Stimulated activated naive CD8-positive, alpha-beta T cell treated with anti-CD3 and anti-CD28 coated beads, Interleukin-15, Interleukin-2, amounts not matched to agents 100 U/mL and 50 U/mL, for 24 hours (primary cell): ENCODE measurements around the gene TRIB2.
"Not testable (repeated sequence)": the region's sequence is repeated elsewhere in the genome, so short reads cannot be mapped to it uniquely, and the experiment has no call there.

Experiments used
- ATAC-seq: fragments of 150-1000 bp; cut with Tn5 transposase; one replicate; pipeline ENCODE4 v1.10.0; 2021
- DNase-seq: peaks from one replicate; pipeline ENCODE4 v3.0.0; 2021

Gene TRIB2

GRCh38 chr2:12716282-12717190 is at the start of gene TRIB2:
Gene TRIB2 (plus strand): TSS chr2:12716936. CDS start chr2:12718308, 1,372 bp downstream.
- DNase-seq, result peak; percentile 86
- peak; percentile 84 for ATAC-seq

GRCh38 chr2:12669036-12669435 is 47.7 kb upstream of the TRIB2 start:
- DNase-seq (no peak), ATAC-seq (no peak)

GRCh38 chr2:12672711-12673315 is 43.9 kb upstream of the TRIB2 start:
- no peak for ATAC-seq
- no peak for DNase-seq

- DNase-seq, result no peak
- ATAC-seq, result no peak
These were observed 42.0 kb upstream of the TRIB2 start for GRCh38 chr2:12674644-12675328.

GRCh38 chr2:12675352-12675795 is 41.4 kb upstream of the TRIB2 start:
- DNase-seq (no peak), ATAC-seq (no peak)

- ATAC-seq (no peak), DNase-seq (no peak)
These were observed 40.9 kb upstream of the TRIB2 start for GRCh38 chr2:12675801-12676200.

- ATAC-seq (no peak), DNase-seq (no peak)
These were observed 40.0 kb upstream of the TRIB2 start for GRCh38 chr2:12676771-12677170.

GRCh38 chr2:12678186-12678585 is 38.5 kb upstream of the TRIB2 start:
- no peak for ATAC-seq

GRCh38 chr2:12679550-12680072 is 37.1 kb upstream of the TRIB2 start:
- DNase-seq, result no peak
- no peak for ATAC-seq

More at GRCh38 chr2:12678186-12678585, 38.5 kb upstream of the TRIB2 start:
- DNase-seq, result no peak

GRCh38 chr2:12680115-12680514 is 36.6 kb upstream of the TRIB2 start:
- not testable (repeated sequence) for ATAC-seq, DNase-seq

- no peak for DNase-seq
- ATAC-seq, result no peak
These were observed 34.7 kb upstream of the TRIB2 start for GRCh38 chr2:12682017-12682416.

GRCh38 chr2:12683457-12684100 is 33.2 kb upstream of the TRIB2 start:
- ATAC-seq (no peak), DNase-seq (no peak)

- DNase-seq, result no peak
- ATAC-seq, result no peak
These were observed 32.2 kb upstream of the TRIB2 start for GRCh38 chr2:12684471-12684936.

GRCh38 chr2:12685145-12685544 is 31.6 kb upstream of the TRIB2 start:
- ATAC-seq (no peak), DNase-seq (no peak)

- ATAC-seq (no peak), DNase-seq (no peak)
These were observed 30.8 kb upstream of the TRIB2 start for GRCh38 chr2:12685956-12686355.

GRCh38 chr2:12686708-12687283 is 29.9 kb upstream of the TRIB2 start:
- no peak for ATAC-seq
- DNase-seq, result no peak

GRCh38 chr2:12688091-12688490 is 28.6 kb upstream of the TRIB2 start:
- ATAC-seq (no peak), DNase-seq (no peak)

GRCh38 chr2:12688893-12689292 is 27.8 kb upstream of the TRIB2 start:
- DNase-seq (no peak), ATAC-seq (no peak)

GRCh38 chr2:12693509-12693908 is 23.2 kb upstream of the TRIB2 start:
- DNase-seq, result no peak
- ATAC-seq, result no peak

- ATAC-seq (no peak), DNase-seq (no peak)
These were observed 21.6 kb upstream of the TRIB2 start for GRCh38 chr2:12694990-12695774.

- DNase-seq (no peak), ATAC-seq (no peak)
These were observed 19.1 kb upstream of the TRIB2 start for GRCh38 chr2:12697617-12698016.
